Caco-2 (cell line): ENCODE data around the gene PDE5A. TPM values are rescaled to one million over a fixed set of nuclear protein-coding genes. Genes with fewer than 3 reads are reported as not detected.

Experiments
- BruUV-seq: library from RNA; stranded (reverse); fragments of 400-500 nt; replicated peaks from 2 replicates; lab custom pipeline; 2021; lab: Mats Ljungman, UMichigan
- CTCF ChIA-PET: fragments of 300-600 bp; sonication (Branson Sonifier 250); formaldehyde crosslinking; loops from one replicate; lab custom pipeline; 2022; ENCODE audit warnings: antibody characterized with exemption; lab: Charles Lee
- POLR2A ChIA-PET: fragments of 300-600 bp; sonication (Branson Sonifier 250); formaldehyde crosslinking; loops from one replicate; lab custom pipeline; 2022; ENCODE audit warnings: antibody characterized with exemption; lab: Charles Lee
- DNase-seq, 2 experiments: peaks; one replicate each; pipeline versions ENCODE4 v3.0.0 to v3.0.0-alpha.2; 2020 to 2022
- H3K27me3 ChIP-seq: replicated peaks from 2 replicates; pipeline ENCODE4 v1.6.0; 2011; ENCODE audit warnings: low read length; ENCODE audit not compliant: control insufficient read depth, insufficient read depth
- H3K36me3 ChIP-seq: 2 replicates; pipeline ENCODE4 v1.5.1; 2011; ENCODE audit warnings: low read length; ENCODE audit not compliant: control insufficient read depth, insufficient read depth
- H3K4me1 ChIP-seq: fragments of 250-450 bp; sonication (Bioruptor Pico); 2 replicates; pipeline ENCODE4 v1.5.1; 2020; ENCODE audit warnings: mild to moderate bottlenecking
- H3K4me3 ChIP-seq: 2 replicates; pipeline ENCODE4 v1.5.1; 2011; ENCODE audit warnings: low read depth, mild to moderate bottlenecking, control low read depth, low read length
- H3K9me3 ChIP-seq: fragments of 250-450 bp; sonication (Bioruptor Pico); 2 replicates; pipeline ENCODE4 v1.5.1; 2020; ENCODE audit warnings: mild to moderate bottlenecking, moderate library complexity
- H3K27ac Mint-ChIP-seq: one replicate; pipeline ENCODE4 v1.8.0; 2022; ENCODE audit warnings: mixed read lengths; ENCODE audit not compliant: unreplicated experiment
- H3K27me3 Mint-ChIP-seq: one replicate; pipeline ENCODE4 v1.8.0; 2022; ENCODE audit warnings: mixed read lengths; ENCODE audit not compliant: insufficient read depth, unreplicated experiment
- H3K36me3 Mint-ChIP-seq: one replicate; pipeline ENCODE4 v1.8.0; 2022; ENCODE audit warnings: mild to moderate bottlenecking, mixed read lengths; ENCODE audit not compliant: insufficient read depth, unreplicated experiment
- H3K4me1 Mint-ChIP-seq: one replicate; pipeline ENCODE4 v1.8.0; 2022; ENCODE audit warnings: low read depth, mixed read lengths; ENCODE audit not compliant: unreplicated experiment
- H3K4me3 Mint-ChIP-seq: one replicate; pipeline ENCODE4 v1.8.0; 2022; ENCODE audit warnings: mild to moderate bottlenecking, moderate library complexity, mixed read lengths; ENCODE audit not compliant: unreplicated experiment
- H3K9me3 Mint-ChIP-seq: one replicate; pipeline ENCODE4 v1.8.0; 2022; ENCODE audit warnings: mixed read lengths; ENCODE audit not compliant: unreplicated experiment
- intact Hi-C: fragments of 100-400 bp; cut with micrococcal nuclease; formaldehyde crosslinking; loops from one replicate; pipeline ENCODE4 v1.10.0; 2022; ENCODE audit not compliant: unreplicated experiment
- total RNA-seq: library from RNA; stranded (reverse); gene quantifications from 2 replicates; pipeline ENCODE4 v1.2.3, GENCODE V29; 2022
- TF ChIP-seq, protein P1 (sequence below), 2 experiments: fragments of 200-600 bp in 1 of 2; IDR thresholded peaks; 1 replicate in 1 of 2; 2 replicates in 1 of 2; pipeline versions ENCODE4 v1.5.1 to v1.8.0; 2011 to 2022; ENCODE audit warnings: antibody characterized with exemption in 1 of 2, control low read depth in 1 of 2, inconsistent platforms in 1 of 2, low read depth in 1 of 2, low read length in 1 of 2, mild to moderate bottlenecking in 1 of 2, moderate library complexity in 1 of 2; ENCODE audit not compliant: insufficient read depth in 1 of 2, severe bottlenecking in 1 of 2, unreplicated experiment in 1 of 2

Gene PDE5A
- total RNA-seq, 1 experiment from 2014 or later, result 7.9 TPM

DNA sequence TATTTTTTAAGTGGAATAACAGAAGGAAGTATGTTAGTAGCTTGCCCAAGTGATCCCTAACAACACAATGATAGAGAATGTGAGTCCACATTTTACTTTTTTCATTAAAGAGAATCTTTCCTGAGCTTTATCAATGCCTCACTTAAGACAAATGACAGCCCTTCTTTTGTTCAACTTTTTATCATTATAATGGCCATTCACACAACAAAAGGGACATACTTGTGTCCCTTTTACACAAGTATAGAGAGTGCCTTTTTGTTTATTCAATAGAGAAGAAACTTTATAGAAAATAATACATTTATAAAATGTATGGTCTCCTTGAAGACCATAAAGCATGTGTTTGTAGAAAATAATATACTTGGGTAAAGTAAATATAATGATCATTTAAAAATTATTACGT is 96.3 kb downstream of the PDE5A start:
- Histone ChIP-seq H3K9me3 (no peaks in the 10 kb centered on the region), H3K4me1 (no peaks in the 10 kb centered on the region), H3K27me3 (no peaks in the 10 kb centered on the region), H3K36me3 (no peaks in the 10 kb centered on the region), H3K4me3 (no peak overlapping the region)
- TF ChIP-seq, protein P1, sequence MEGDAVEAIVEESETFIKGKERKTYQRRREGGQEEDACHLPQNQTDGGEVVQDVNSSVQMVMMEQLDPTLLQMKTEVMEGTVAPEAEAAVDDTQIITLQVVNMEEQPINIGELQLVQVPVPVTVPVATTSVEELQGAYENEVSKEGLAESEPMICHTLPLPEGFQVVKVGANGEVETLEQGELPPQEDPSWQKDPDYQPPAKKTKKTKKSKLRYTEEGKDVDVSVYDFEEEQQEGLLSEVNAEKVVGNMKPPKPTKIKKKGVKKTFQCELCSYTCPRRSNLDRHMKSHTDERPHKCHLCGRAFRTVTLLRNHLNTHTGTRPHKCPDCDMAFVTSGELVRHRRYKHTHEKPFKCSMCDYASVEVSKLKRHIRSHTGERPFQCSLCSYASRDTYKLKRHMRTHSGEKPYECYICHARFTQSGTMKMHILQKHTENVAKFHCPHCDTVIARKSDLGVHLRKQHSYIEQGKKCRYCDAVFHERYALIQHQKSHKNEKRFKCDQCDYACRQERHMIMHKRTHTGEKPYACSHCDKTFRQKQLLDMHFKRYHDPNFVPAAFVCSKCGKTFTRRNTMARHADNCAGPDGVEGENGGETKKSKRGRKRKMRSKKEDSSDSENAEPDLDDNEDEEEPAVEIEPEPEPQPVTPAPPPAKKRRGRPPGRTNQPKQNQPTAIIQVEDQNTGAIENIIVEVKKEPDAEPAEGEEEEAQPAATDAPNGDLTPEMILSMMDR (IDR thresholded peaks at IDR 0.05; ENCODE audit: insufficient read depth in 1 of 2, low read depth in 1 of 2, low read length in 1 of 2, severe bottlenecking in 1 of 2, unreplicated experiment in 1 of 2), result no peak
- ChIA-PET CTCF (no interaction called here), POLR2A (interaction anchor here (0.7 kb wide), 1 partner anchor 15 kb away, joined by 4 read pairs; no protein-coding TSS in a partner anchor)
- no peaks in the 10 kb centered on the region for H3K4me1 Mint-ChIP-seq
- H3K27me3 Mint-ChIP-seq, result no peaks in the 10 kb centered on the region
- no peak overlapping the region for H3K4me3 Mint-ChIP-seq
- peaks cover 14% of the 10 kb centered on the region for H3K36me3 Mint-ChIP-seq
- no peak overlapping the region for H3K27ac Mint-ChIP-seq
- no peak for DNase-seq
- intact Hi-C loops, result no loop called here
- no peaks in the 10 kb centered on the region for H3K9me3 Mint-ChIP-seq
- BruUV-seq, result no TSS peak

DNA sequence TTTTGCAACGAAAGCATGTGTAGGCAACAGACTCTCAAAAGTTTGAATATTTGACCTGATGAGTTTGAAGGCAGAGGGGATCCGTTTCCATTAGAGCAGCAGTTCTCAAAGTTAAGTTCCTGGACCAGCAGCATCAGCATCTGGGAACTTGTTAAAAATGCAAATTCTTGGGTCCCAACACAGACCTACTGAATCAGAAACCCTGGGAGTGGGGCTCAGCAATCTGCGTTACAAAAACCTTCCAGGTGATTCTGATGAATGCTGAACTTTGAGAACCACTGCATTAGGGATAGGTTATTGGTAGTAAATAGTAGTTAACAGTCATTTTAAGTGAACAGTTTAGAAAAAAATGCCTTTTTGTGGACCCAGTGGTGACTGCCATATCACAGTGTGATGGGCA is 98.8 kb downstream of the PDE5A start:
- peaks cover 8% of the 10 kb centered on the region for H3K4me1 Mint-ChIP-seq
- H3K27ac Mint-ChIP-seq, result no peak overlapping the region
- no TSS peak for BruUV-seq
- no peak for DNase-seq
- CTCF ChIA-PET, result no interaction called here
- Histone ChIP-seq H3K36me3 (no peaks in the 10 kb centered on the region), H3K27me3 (no peaks in the 10 kb centered on the region), H3K4me3 (no peak overlapping the region), H3K4me1 (peaks cover 9% of the 10 kb centered on the region; the same call in 1 of the 2 replicates), H3K9me3 (no peaks in the 10 kb centered on the region)
- POLR2A ChIA-PET, result no interaction called here
- H3K4me3 Mint-ChIP-seq, result no peak overlapping the region
- TF ChIP-seq, protein P1 (IDR thresholded peaks at IDR 0.05; ENCODE audit: insufficient read depth in 1 of 2, low read depth in 1 of 2, low read length in 1 of 2, severe bottlenecking in 1 of 2, unreplicated experiment in 1 of 2), result no peak
- intact Hi-C loops, result no loop called here
- H3K27me3 Mint-ChIP-seq, result no peaks in the 10 kb centered on the region
- no peaks in the 10 kb centered on the region for H3K9me3 Mint-ChIP-seq
- peaks cover 9% of the 10 kb centered on the region for H3K36me3 Mint-ChIP-seq

DNA sequence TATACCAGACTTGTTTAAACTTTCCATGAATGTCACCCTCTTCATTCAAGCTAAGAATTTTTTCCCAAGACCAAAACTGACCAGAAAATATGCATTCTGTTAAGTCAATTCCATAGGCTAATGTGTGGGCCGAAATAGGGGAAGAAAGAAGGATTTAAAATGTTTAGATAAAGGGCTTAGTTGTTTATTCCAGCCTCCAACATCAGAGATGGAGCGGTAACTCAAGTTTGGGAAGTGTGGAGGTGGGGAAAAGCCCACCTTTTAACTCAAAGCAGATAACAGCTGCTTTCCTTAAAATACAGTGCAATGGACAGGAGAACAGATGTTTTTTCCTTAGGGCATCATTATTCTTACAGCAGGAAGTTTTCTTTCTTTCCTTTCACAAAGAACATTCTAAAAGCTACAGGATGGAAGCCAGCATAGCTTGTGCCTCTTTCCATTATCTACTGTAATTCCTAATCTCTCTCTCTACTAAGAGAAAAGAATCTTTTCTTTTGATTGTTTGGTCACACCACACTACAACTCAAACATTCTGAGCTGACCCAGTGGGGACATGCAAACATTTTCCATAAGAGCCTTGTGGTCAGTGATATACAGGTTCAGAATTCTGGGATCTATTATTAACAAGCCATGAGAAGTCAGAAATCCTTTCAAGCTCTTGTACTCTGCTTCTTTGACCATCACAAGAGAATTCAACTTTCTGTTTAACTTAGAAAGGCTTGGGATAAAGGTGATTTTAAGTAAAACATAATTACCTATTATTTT is 101.6 kb downstream of the PDE5A start:
- H3K36me3 ChIP-seq, result no peaks in the 10 kb centered on the region
- Mint-ChIP-seq H3K9me3 (no peaks in the 10 kb centered on the region), H3K4me3 (no peak overlapping the region), H3K27me3 (no peaks in the 10 kb centered on the region), H3K27ac (no peak overlapping the region), H3K4me1 (peaks cover 9% of the 10 kb centered on the region), H3K36me3 (no peaks in the 10 kb centered on the region)
- TF ChIP-seq, protein P1 (IDR thresholded peaks at IDR 0.05; ENCODE audit: insufficient read depth in 1 of 2, low read depth in 1 of 2, low read length in 1 of 2, severe bottlenecking in 1 of 2, unreplicated experiment in 1 of 2), result no peak
- BruUV-seq, result no TSS peak
- DNase-seq, result no peak
- no peaks in the 10 kb centered on the region for H3K9me3 ChIP-seq
- H3K4me1 ChIP-seq, result peaks cover 11% of the 10 kb centered on the region
- H3K4me3 ChIP-seq, result no peak overlapping the region
- ChIA-PET POLR2A (no interaction called here), CTCF (no interaction called here)
- H3K27me3 ChIP-seq, result no peaks in the 10 kb centered on the region
- intact Hi-C loops, result no loop called here
